Neural cell (in vitro differentiated cells): ENCODE measurements around the gene PUS10. TPM values are rescaled to one million over a fixed set of nuclear protein-coding genes. Genes with fewer than 3 reads are reported as not detected.

Experiments
- H2AFZ ChIP-seq: fragments of 200-600, 300-800 bp; sonication (generic), shearing (Covaris generic); 2 replicates; pipeline ENCODE4 v1.6.0; 2014; ENCODE audit warnings: low read depth, mild to moderate bottlenecking, antibody characterized with exemption, low read length, moderate library complexity
- H3F3A ChIP-seq: fragments of 200-600 bp; shearing (Covaris generic); 2 replicates; pipeline ENCODE4 v1.6.1; 2016; ENCODE audit warnings: mild to moderate bottlenecking, moderate library complexity, mixed read lengths, antibody characterized with exemption, low read length; ENCODE audit not compliant: insufficient read depth, poor library complexity, severe bottlenecking
- H3K27ac ChIP-seq: fragments of 200-600, 300-800 bp; sonication (generic), shearing (Covaris generic); 2 replicates; pipeline ENCODE4 v1.5.1; 2014; ENCODE audit warnings: mild to moderate bottlenecking, low read length, moderate library complexity
- H3K27me3 ChIP-seq: fragments of 300-800, 200-600 bp; sonication (generic), shearing (Covaris generic); 2 replicates; pipeline ENCODE4 v1.6.0; 2014; ENCODE audit warnings: mild to moderate bottlenecking, low read depth, low read length, moderate library complexity; ENCODE audit not compliant: insufficient read depth
- H3K36me3 ChIP-seq: fragments of 300-800, 200-600 bp; sonication (generic), shearing (Covaris generic); 2 replicates; pipeline ENCODE4 v1.5.1; 2014; ENCODE audit warnings: mild to moderate bottlenecking, antibody characterized with exemption, low read length, moderate library complexity; ENCODE audit not compliant: insufficient read depth
- H3K4me2 ChIP-seq: fragments of 300-800, 200-600 bp; sonication (generic), shearing (Covaris generic); 2 replicates; pipeline ENCODE4 v1.6.0; 2014; ENCODE audit warnings: mild to moderate bottlenecking, low read length
- H3K4me3 ChIP-seq: fragments of 300-800, 200-600 bp; sonication (generic), shearing (Covaris generic); 2 replicates; pipeline ENCODE4 v1.5.1; 2014; ENCODE audit warnings: mild to moderate bottlenecking, low read length, moderate library complexity
- H3K79me2 ChIP-seq: fragments of 200-600 bp; shearing (Covaris generic); replicated peaks from 2 replicates; pipeline ENCODE4 v1.6.0; 2014; ENCODE audit warnings: mild to moderate bottlenecking, low read length, moderate library complexity; ENCODE audit not compliant: insufficient read depth
- H3K9ac ChIP-seq: fragments of 300-800, 200-600 bp; sonication (generic), shearing (Covaris generic); 2 replicates; pipeline ENCODE4 v1.6.1; 2016; ENCODE audit warnings: mild to moderate bottlenecking, low read length, mixed read lengths
- H3K9me2 ChIP-seq: fragments of 200-600 bp; shearing (Covaris generic); 2 replicates; pipeline ENCODE4 v1.6.1; 2016; ENCODE audit warnings: mild to moderate bottlenecking, low read length, mixed read lengths; ENCODE audit not compliant: insufficient read depth
- H3K9me3 ChIP-seq: fragments of 200-600, 300-800 bp; sonication (generic), shearing (Covaris generic); 2 replicates; pipeline ENCODE4 v1.6.1; 2016; ENCODE audit warnings: mild to moderate bottlenecking, mixed run types, low read length, moderate library complexity, mixed read lengths
- H4K20me1 ChIP-seq: fragments of 200-600 bp; shearing (Covaris generic); 2 replicates; pipeline ENCODE4 v1.6.1; 2016; ENCODE audit warnings: mild to moderate bottlenecking, mixed run types; ENCODE audit not compliant: insufficient read depth
- EP300 ChIP-seq: fragments of 450-650 bp; conservative IDR thresholded peaks from 2 replicates; pipeline ENCODE4 v1.6.1; 2014; ENCODE audit warnings: antibody characterized with exemption, mild to moderate bottlenecking, moderate library complexity; ENCODE audit not compliant: poor library complexity, severe bottlenecking
- EZH2 ChIP-seq: fragments of 200-600, 300-800 bp; shearing (Covaris generic), sonication (generic); IDR thresholded peaks from 2 replicates; pipeline ENCODE4 v1.6.1; 2014; ENCODE audit warnings: antibody characterized with exemption, low read length, borderline replicate concordance, mild to moderate bottlenecking; ENCODE audit not compliant: insufficient read depth, poor library complexity, severe bottlenecking
- MXI1 ChIP-seq: fragments of 450-650 bp; conservative IDR thresholded peaks from 2 replicates; pipeline ENCODE4 v1.6.1; 2014; ENCODE audit warnings: antibody characterized with exemption, mild to moderate bottlenecking; ENCODE audit not compliant: poor library complexity, severe bottlenecking
- POLR2AphosphoS5 ChIP-seq: IDR thresholded peaks from 2 replicates; pipeline ENCODE4 v1.6.1; 2012
- RAD21 ChIP-seq: fragments of 450-650 bp; conservative IDR thresholded peaks from 2 replicates; pipeline ENCODE4 v1.6.1; 2014; ENCODE audit warnings: antibody characterized with exemption, mild to moderate bottlenecking, moderate library complexity
- REST ChIP-seq: IDR thresholded peaks from 2 replicates; pipeline ENCODE4 v1.6.1; 2012; ENCODE audit warnings: borderline replicate concordance
- SMC3 ChIP-seq: fragments of 450-650 bp; conservative IDR thresholded peaks from 2 replicates; pipeline ENCODE4 v1.6.1; 2014; ENCODE audit warnings: antibody characterized with exemption, mild to moderate bottlenecking, moderate library complexity; ENCODE audit not compliant: poor library complexity
- TAF1 ChIP-seq: IDR thresholded peaks from 2 replicates; pipeline ENCODE4 v1.6.1; 2012; ENCODE audit warnings: low read depth
- polyA plus RNA-seq: library from polyadenylated mRNA; depleted of rRNA; stranded (reverse); fragments of >200 nt; gene quantifications from 2 replicates; pipeline ENCODE4 v1.2.3, GENCODE V29; 2014
- TF ChIP-seq, protein P1 (sequence below): fragments of 450-650 bp; IDR thresholded peaks from 2 replicates; pipeline ENCODE4 v1.5.1; 2014; ENCODE audit warnings: antibody characterized with exemption, mild to moderate bottlenecking, moderate library complexity; ENCODE audit not compliant: poor library complexity, severe bottlenecking

Gene PUS10
- polyA plus RNA-seq, 1 donor from 2014 or later, result 3.5 TPM

- H3K9me2 ChIP-seq, result no peaks in the 10 kb centered on the region
- H3K27me3 ChIP-seq, result no peaks in the 10 kb centered on the region
- H3K36me3 ChIP-seq, result no peaks in the 10 kb centered on the region
- peaks cover 48% of the 10 kb centered on the region for H3K79me2 ChIP-seq
- H3K27ac ChIP-seq, result peak overlapping the region; percentile 87
- H2AFZ ChIP-seq, result peak overlapping the region; percentile 84
- H3K9ac ChIP-seq, result peak overlapping the region; percentile 81
- H3K9me3 ChIP-seq, result no peaks in the 10 kb centered on the region
- no peaks in the 10 kb centered on the region for H3F3A ChIP-seq
- TF ChIP-seq MXI1 (no peak), REST (no peak), TAF1 (no peak), EZH2 (no peak), EP300 (no peak), RAD21 (no peak), SMC3 (no peak), POLR2AphosphoS5 (no peak)
- TF ChIP-seq, protein P1, sequence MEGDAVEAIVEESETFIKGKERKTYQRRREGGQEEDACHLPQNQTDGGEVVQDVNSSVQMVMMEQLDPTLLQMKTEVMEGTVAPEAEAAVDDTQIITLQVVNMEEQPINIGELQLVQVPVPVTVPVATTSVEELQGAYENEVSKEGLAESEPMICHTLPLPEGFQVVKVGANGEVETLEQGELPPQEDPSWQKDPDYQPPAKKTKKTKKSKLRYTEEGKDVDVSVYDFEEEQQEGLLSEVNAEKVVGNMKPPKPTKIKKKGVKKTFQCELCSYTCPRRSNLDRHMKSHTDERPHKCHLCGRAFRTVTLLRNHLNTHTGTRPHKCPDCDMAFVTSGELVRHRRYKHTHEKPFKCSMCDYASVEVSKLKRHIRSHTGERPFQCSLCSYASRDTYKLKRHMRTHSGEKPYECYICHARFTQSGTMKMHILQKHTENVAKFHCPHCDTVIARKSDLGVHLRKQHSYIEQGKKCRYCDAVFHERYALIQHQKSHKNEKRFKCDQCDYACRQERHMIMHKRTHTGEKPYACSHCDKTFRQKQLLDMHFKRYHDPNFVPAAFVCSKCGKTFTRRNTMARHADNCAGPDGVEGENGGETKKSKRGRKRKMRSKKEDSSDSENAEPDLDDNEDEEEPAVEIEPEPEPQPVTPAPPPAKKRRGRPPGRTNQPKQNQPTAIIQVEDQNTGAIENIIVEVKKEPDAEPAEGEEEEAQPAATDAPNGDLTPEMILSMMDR, result no peak
- no peaks in the 10 kb centered on the region for H4K20me1 ChIP-seq
- peak overlapping the region; percentile 85 for H3K4me3 ChIP-seq
- peak overlapping the region; percentile 85 for H3K4me2 ChIP-seq
Observed at GRCh38 chr2:61018318-61018755, 282 bp upstream of the PUS10 start.

GRCh38 chr2:61017003-61017555, 976 bp downstream of the PUS10 start:
- no peaks in the 10 kb centered on the region for H3K9me2 ChIP-seq
- TF ChIP-seq MXI1, result peak; percentile 92
- TF ChIP-seq POLR2AphosphoS5, result peak; percentile 67
- TF ChIP-seq SMC3, result no peak
- TF ChIP-seq, protein P1, result no peak
- TF ChIP-seq REST, result peak; percentile 12
- H3K9me3 ChIP-seq, result no peaks in the 10 kb centered on the region
- no peaks in the 10 kb centered on the region for H4K20me1 ChIP-seq
- H3K4me2 ChIP-seq, result peak overlapping the region; percentile 97
- no peaks in the 10 kb centered on the region for H3K27me3 ChIP-seq
- no peaks in the 10 kb centered on the region for H3F3A ChIP-seq
- peak overlapping the region; percentile 85 for H3K4me3 ChIP-seq
- peaks cover 39% of the 10 kb centered on the region for H3K79me2 ChIP-seq
- no peaks in the 10 kb centered on the region for H3K36me3 ChIP-seq
- peak overlapping the region; percentile 84 for H2AFZ ChIP-seq
- peak overlapping the region; percentile 81 for H3K9ac ChIP-seq
- peak overlapping the region; percentile 87 for H3K27ac ChIP-seq
